ENCODE measurements around the gene UBP1.

UBP1 gene

GRCh38 chr3:33377489-33377888 lies 62.7 kb downstream of the UBP1 start:
- H3K4me3 ChIP-seq (ENCODE audit: low read length): no peak overlapping the region
- no peak for TF ChIP-seq CTCF (conservative IDR thresholded peaks at IDR 0.05; ENCODE audit: low read depth, low read length)
- DNase-seq (ENCODE audit: low read depth): no peak

GRCh38 chr3:33373082-33373437 lies 67.1 kb downstream of the UBP1 start:
- DNase-seq (ENCODE audit: low read depth): no peak
- no peak for TF ChIP-seq CTCF (conservative IDR thresholded peaks at IDR 0.05; ENCODE audit: low read depth, low read length)
- no peak overlapping the region for H3K4me3 ChIP-seq (ENCODE audit: low read length)

- no peak for DNase-seq (ENCODE audit: low read depth)
- H3K4me3 ChIP-seq (ENCODE audit: low read length): no peak overlapping the region
- peak; percentile 94 for TF ChIP-seq CTCF (conservative IDR thresholded peaks at IDR 0.05; ENCODE audit: low read depth, low read length)
Observed at GRCh38 chr3:33372218-33373081, 67.8 kb downstream of the UBP1 start.

- no peak for DNase-seq (ENCODE audit: low read depth)
- TF ChIP-seq CTCF (conservative IDR thresholded peaks at IDR 0.05; ENCODE audit: low read depth, low read length): no peak
- H3K4me3 ChIP-seq (ENCODE audit: low read length): no peak overlapping the region
Observed at GRCh38 chr3:33364531-33365128, 75.6 kb downstream of the UBP1 start.

GRCh38 chr3:33364060-33364459 lies 76.1 kb downstream of the UBP1 start:
- no peak for TF ChIP-seq CTCF (conservative IDR thresholded peaks at IDR 0.05; ENCODE audit: low read depth, low read length)
- no peak overlapping the region for H3K4me3 ChIP-seq (ENCODE audit: low read length)
- no peak for DNase-seq (ENCODE audit: low read depth)

GRCh38 chr3:33363113-33363800 lies 76.9 kb downstream of the UBP1 start:
- no peak overlapping the region for H3K4me3 ChIP-seq (ENCODE audit: low read length)
- no peak for DNase-seq (ENCODE audit: low read depth)

More at GRCh38 chr3:33363113-33363800, 76.9 kb downstream of the UBP1 start:
- TF ChIP-seq CTCF (conservative IDR thresholded peaks at IDR 0.05; ENCODE audit: low read depth, low read length): no peak

All from retinal pigment epithelial cell (primary cell).